PC-3 (cell line): ENCODE results near the gene ZHX3. TPM values are rescaled to one million over a fixed set of nuclear protein-coding genes. Genes with fewer than 3 reads are reported as not detected.

ENCODE experiments used
- ATAC-seq: fragments of 200-7000 bp; cut with Tn5 transposase; 2 replicates; pipeline ENCODE4 v1.9.1; 2020; ENCODE audit warnings: mild to moderate bottlenecking, moderate library complexity
- BruUV-seq: library from RNA; stranded (reverse); fragments of 400-500 nt; replicated peaks from 2 replicates; lab custom pipeline; 2021; lab: Mats Ljungman, UMichigan
- CTCF ChIA-PET: fragments of 300-600 bp; sonication (Branson Sonifier 250); formaldehyde crosslinking; loops from one replicate; lab custom pipeline; 2022; ENCODE audit warnings: antibody characterized with exemption; lab: Charles Lee
- POLR2A ChIA-PET: fragments of 300-600 bp; sonication (Branson Sonifier 250); formaldehyde crosslinking; loops from one replicate; lab custom pipeline; 2022; ENCODE audit warnings: antibody characterized with exemption; ENCODE audit not compliant: unreplicated experiment; lab: Charles Lee
- DNase-seq: peaks from one replicate; pipeline ENCODE4 v3.0.0-alpha.2; 2015
- H2AFZ ChIP-seq: fragments of 300-600 bp; sonication (generic); 2 replicates; pipeline ENCODE4 v1.6.0; 2016; ENCODE audit warnings: antibody characterized with exemption, low read length
- H3F3A ChIP-seq: fragments of 300-600 bp; sonication (generic); one replicate; pipeline ENCODE4 v1.6.0; 2017; ENCODE audit warnings: antibody characterized with exemption, low read length, control low read depth, mild to moderate bottlenecking; ENCODE audit not compliant: unreplicated experiment
- H3K27ac ChIP-seq: fragments of 300-600 bp; sonication (generic); 2 replicates; pipeline ENCODE4 v1.5.1; 2016; ENCODE audit warnings: mild to moderate bottlenecking, low read length
- H3K27me3 ChIP-seq: fragments of 300-600 bp; sonication (generic); 2 replicates; pipeline ENCODE4 v1.6.1; 2016; ENCODE audit warnings: low read length, mixed read lengths
- H3K36me3 ChIP-seq: fragments of 300-600 bp; sonication (generic); 2 replicates; pipeline ENCODE4 v1.6.1; 2016; ENCODE audit warnings: low read depth, mixed run types, low read length, mixed read lengths
- H3K4me1 ChIP-seq: fragments of 300-600 bp; sonication (generic); 2 replicates; pipeline ENCODE4 v1.5.1; 2016; ENCODE audit warnings: low read length; ENCODE audit not compliant: insufficient read depth
- H3K4me2 ChIP-seq: fragments of 300-600 bp; sonication (generic); 2 replicates; pipeline ENCODE4 v1.6.0; 2016; ENCODE audit warnings: low read length
- H3K4me3 ChIP-seq: fragments of 300-600 bp; sonication (generic); 2 replicates; pipeline ENCODE4 v1.5.1; 2016; ENCODE audit warnings: mild to moderate bottlenecking, low read length, mixed read lengths
- H3K79me2 ChIP-seq: fragments of 300-600 bp; sonication (generic); 2 replicates; pipeline ENCODE4 v1.6.1; 2017; ENCODE audit warnings: low read length, mixed read lengths
- H3K9ac ChIP-seq: fragments of 300-600 bp; sonication (generic); 2 replicates; pipeline ENCODE4 v1.6.0; 2016; ENCODE audit warnings: mild to moderate bottlenecking, low read length
- H3K9me2 ChIP-seq: fragments of 300-600 bp; sonication (generic); replicated peaks from 2 replicates; pipeline ENCODE4 v1.6.1; 2016; ENCODE audit warnings: mixed run types, low read length, mixed read lengths
- H3K9me3 ChIP-seq: fragments of 300-600 bp; sonication (generic); 2 replicates; pipeline ENCODE4 v1.6.1; 2016; ENCODE audit warnings: low read length, mixed read lengths
- H4K20me1 ChIP-seq: fragments of 300-600 bp; sonication (generic); 2 replicates; pipeline ENCODE4 v1.6.1; 2016; ENCODE audit warnings: low read length, mixed read lengths
- EZH2 ChIP-seq: fragments of 300-600 bp; sonication (generic); IDR thresholded peaks from one replicate; pipeline ENCODE4 v1.6.1; 2017; ENCODE audit warnings: antibody characterized with exemption, mild to moderate bottlenecking, low read length; ENCODE audit not compliant: unreplicated experiment
- EZH2phosphoT487 ChIP-seq: fragments of 300-600 bp; sonication (generic); IDR thresholded peaks from 2 replicates; pipeline ENCODE4 v1.6.1; 2018; ENCODE audit warnings: mild to moderate bottlenecking, antibody characterized with exemption, low read length, borderline replicate concordance
- intact Hi-C: fragments of 100-400 bp; cut with micrococcal nuclease; formaldehyde crosslinking; loops from 2 replicates; pipeline ENCODE4 v1.9.0; 2023
- total RNA-seq: library from RNA; depleted of rRNA; stranded (reverse); fragments of >200 nt; gene quantifications from 2 replicates; pipeline ENCODE4 v1.2.3, GENCODE V29; 2014
- TF ChIP-seq, protein P1 (sequence below): fragments of 300-600 bp; sonication (generic); conservative IDR thresholded peaks from 2 replicates; pipeline ENCODE4 v1.5.1; 2017; ENCODE audit warnings: antibody characterized with exemption, low read depth, mild to moderate bottlenecking, low read length

The ZHX3 gene
- total RNA-seq, 1 experiment from 2014 or later, result 14.0 TPM

DNA sequence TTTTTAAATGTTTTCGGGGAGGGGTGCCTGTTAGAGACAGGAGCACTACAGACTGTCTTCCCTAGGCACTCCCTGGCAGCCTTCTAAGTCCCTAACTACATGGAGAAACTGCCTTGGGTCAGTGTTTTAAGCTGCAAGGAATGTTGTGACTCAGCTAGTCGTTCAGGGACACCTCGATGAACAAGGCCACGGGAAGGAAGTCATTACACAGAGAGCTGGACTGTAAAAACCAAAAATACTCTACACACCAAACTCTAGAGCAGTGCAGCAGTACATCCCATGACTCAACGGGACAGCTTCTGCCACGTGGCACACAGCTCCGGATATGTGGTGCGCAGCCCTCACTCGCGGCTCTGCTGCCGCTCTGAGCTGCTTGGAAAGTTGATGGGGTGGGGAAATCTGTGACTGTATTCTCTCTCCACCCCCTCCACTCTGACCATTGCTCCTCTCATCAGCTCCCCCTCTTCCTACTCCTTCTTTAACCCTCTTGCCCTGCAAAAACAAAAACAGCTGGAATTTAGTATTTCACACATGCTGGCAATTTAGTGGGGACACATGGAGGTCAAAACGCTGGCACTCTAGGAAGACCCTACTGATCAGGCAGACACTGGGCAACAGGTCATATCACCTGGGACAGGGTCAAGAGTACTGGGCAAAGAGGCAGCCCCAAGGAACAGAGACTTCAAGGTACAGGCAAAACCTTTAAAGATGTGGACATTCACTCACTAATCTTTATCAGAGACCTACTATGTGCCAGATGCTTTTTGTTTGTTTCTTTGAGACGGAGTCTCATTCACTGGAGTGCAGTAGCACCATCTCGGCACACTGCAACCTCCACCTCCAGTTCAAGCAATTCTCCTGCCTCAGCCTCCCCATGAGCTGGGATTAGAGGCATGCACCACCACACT, 12.2 kb upstream of the ZHX3 start:
- H3K27me3 ChIP-seq, result no peaks in the 10 kb centered on the region
- no peaks in the 10 kb centered on the region for H3F3A ChIP-seq
- DNase-seq (peak; percentile 96), ATAC-seq (peak; percentile 99)
- H3K4me2 ChIP-seq, result peak overlapping the region; percentile 52
- H3K9me3 ChIP-seq, result no peaks in the 10 kb centered on the region
- H3K27ac ChIP-seq, result peak overlapping the region; percentile 74
- H3K9ac ChIP-seq, result peak overlapping the region; percentile 31
- H3K9me2 ChIP-seq, result no peaks in the 10 kb centered on the region
- CTCF ChIA-PET, result interaction anchor here (0.6 to 1.4 kb wide), 3 partner anchors 10 to 191 kb away, joined by 4 to 16 read pairs (median 4); partner anchors contain the start of gene LPIN3
- no peaks in the 10 kb centered on the region for H3K36me3 ChIP-seq
- H4K20me1 ChIP-seq, result no peaks in the 10 kb centered on the region
- POLR2A ChIA-PET, result interaction anchor here (0.6 to 0.8 kb wide), 4 partner anchors 11 to 324 kb away, joined by 3 to 37 read pairs (median 6); partner anchors contain the start of gene LPIN3
- intact Hi-C loops, result loop anchor here (5.0 kb wide), 1 partner anchor 142 kb away; no protein-coding TSS in a partner anchor
- H3K4me1 ChIP-seq, result peaks cover 16% of the 10 kb centered on the region
- H3K4me3 ChIP-seq, result peak overlapping the region; percentile 1; the same call in 1 of the 2 replicates
- TF ChIP-seq EZH2phosphoT487 (no peak), EZH2 (no peak)
- TF ChIP-seq, protein P1, sequence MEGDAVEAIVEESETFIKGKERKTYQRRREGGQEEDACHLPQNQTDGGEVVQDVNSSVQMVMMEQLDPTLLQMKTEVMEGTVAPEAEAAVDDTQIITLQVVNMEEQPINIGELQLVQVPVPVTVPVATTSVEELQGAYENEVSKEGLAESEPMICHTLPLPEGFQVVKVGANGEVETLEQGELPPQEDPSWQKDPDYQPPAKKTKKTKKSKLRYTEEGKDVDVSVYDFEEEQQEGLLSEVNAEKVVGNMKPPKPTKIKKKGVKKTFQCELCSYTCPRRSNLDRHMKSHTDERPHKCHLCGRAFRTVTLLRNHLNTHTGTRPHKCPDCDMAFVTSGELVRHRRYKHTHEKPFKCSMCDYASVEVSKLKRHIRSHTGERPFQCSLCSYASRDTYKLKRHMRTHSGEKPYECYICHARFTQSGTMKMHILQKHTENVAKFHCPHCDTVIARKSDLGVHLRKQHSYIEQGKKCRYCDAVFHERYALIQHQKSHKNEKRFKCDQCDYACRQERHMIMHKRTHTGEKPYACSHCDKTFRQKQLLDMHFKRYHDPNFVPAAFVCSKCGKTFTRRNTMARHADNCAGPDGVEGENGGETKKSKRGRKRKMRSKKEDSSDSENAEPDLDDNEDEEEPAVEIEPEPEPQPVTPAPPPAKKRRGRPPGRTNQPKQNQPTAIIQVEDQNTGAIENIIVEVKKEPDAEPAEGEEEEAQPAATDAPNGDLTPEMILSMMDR, result no peak
- BruUV-seq, result TSS peak; percentile 97
- H2AFZ ChIP-seq, result peak overlapping the region; percentile 70
- H3K79me2 ChIP-seq, result no peaks in the 10 kb centered on the region

DNA sequence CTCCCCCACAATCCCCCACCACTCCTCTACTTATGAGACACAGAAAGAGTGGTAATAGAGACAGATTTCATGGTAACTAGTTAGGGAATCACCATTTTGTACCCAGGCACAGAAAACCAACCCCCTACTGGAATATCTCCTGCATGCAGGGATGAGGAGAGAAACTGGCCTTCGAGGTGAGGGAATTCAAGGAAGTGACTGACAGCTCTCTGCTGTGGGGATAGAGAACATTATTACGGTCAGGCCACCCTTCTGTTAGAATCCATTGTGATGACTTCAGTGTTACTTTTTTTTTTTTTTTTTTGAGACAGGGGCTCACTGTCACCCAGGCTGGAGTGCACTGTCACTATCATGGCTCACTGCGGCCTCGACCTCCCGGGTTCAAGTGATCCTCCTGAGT, 9.6 kb upstream of the ZHX3 start:
- no peaks in the 10 kb centered on the region for H3K9me3 ChIP-seq
- H3K4me2 ChIP-seq, result no peak overlapping the region
- H3K9ac ChIP-seq, result no peak overlapping the region
- H3K27me3 ChIP-seq, result no peaks in the 10 kb centered on the region
- H3F3A ChIP-seq, result no peaks in the 10 kb centered on the region
- no peak overlapping the region for H3K4me3 ChIP-seq
- no peak overlapping the region for H3K27ac ChIP-seq
- peaks cover 20% of the 10 kb centered on the region for H3K4me1 ChIP-seq
- H3K79me2 ChIP-seq, result no peaks in the 10 kb centered on the region
- no peak overlapping the region for H2AFZ ChIP-seq
- intact Hi-C loops, result loop anchor here (5.0 kb wide), 1 partner anchor 140 kb away; no protein-coding TSS in a partner anchor
- CTCF ChIA-PET, result no interaction called here
- TF ChIP-seq EZH2, result no peak
- no peak for TF ChIP-seq EZH2phosphoT487
- TF ChIP-seq, protein P1, result no peak
- BruUV-seq, result no TSS peak
- H3K36me3 ChIP-seq, result no peaks in the 10 kb centered on the region
- POLR2A ChIA-PET, result no interaction called here
- DNase-seq, result no peak
- no peaks in the 10 kb centered on the region for H3K9me2 ChIP-seq
- no peaks in the 10 kb centered on the region for H4K20me1 ChIP-seq
- ATAC-seq, result no peak
